Neural cell (in vitro differentiated cells): ENCODE results near the gene TFDP2.

Experiments
- EZH2 ChIP-seq: fragments of 200-600, 300-800 bp; shearing (Covaris generic), sonication (generic); IDR thresholded peaks from 2 replicates; pipeline ENCODE4 v1.6.1; 2014; ENCODE audit warnings: antibody characterized with exemption, low read length, borderline replicate concordance, mild to moderate bottlenecking; ENCODE audit not compliant: insufficient read depth, poor library complexity, severe bottlenecking
- TF ChIP-seq, protein P1 (sequence below): fragments of 450-650 bp; IDR thresholded peaks from 2 replicates; pipeline ENCODE4 v1.5.1; 2014; ENCODE audit warnings: antibody characterized with exemption, mild to moderate bottlenecking, moderate library complexity; ENCODE audit not compliant: poor library complexity, severe bottlenecking

DNA sequence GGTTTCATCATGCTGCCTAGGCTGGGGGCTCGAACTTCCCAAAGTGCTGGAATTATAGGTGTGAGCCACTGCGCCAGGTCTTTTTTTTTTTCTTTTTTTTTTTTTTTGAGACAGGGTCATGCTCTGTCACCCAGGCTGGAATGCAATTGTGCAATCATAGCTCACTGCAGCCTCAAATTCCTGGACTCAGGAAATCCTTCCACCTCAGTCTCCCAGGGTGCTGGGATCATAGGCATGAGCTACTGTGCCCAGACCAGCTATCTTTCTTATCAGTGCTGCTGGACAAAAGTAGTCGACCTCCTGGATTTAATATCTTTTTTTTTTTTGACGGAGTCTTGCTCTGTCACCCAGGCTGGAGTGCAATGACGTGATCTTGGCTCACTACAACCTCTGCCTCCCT is 60.8 kb downstream of the TFDP2 start:
- TF ChIP-seq, protein P1, sequence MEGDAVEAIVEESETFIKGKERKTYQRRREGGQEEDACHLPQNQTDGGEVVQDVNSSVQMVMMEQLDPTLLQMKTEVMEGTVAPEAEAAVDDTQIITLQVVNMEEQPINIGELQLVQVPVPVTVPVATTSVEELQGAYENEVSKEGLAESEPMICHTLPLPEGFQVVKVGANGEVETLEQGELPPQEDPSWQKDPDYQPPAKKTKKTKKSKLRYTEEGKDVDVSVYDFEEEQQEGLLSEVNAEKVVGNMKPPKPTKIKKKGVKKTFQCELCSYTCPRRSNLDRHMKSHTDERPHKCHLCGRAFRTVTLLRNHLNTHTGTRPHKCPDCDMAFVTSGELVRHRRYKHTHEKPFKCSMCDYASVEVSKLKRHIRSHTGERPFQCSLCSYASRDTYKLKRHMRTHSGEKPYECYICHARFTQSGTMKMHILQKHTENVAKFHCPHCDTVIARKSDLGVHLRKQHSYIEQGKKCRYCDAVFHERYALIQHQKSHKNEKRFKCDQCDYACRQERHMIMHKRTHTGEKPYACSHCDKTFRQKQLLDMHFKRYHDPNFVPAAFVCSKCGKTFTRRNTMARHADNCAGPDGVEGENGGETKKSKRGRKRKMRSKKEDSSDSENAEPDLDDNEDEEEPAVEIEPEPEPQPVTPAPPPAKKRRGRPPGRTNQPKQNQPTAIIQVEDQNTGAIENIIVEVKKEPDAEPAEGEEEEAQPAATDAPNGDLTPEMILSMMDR, result no peak
- no peak for TF ChIP-seq EZH2
